GM23338 (cell line): ENCODE results near the gene TMEM200A. TPM values are rescaled to one million over a fixed set of nuclear protein-coding genes. Genes with fewer than 3 reads are reported as not detected.

Source experiments
- ATAC-seq: fragments of 200-7000 bp; cut with Tn5 transposase; 3 replicates; pipeline ENCODE4 v1.9.1; 2020
- DNase-seq: peaks from one replicate; pipeline ENCODE4 v3.0.0-alpha.2; 2015; ENCODE audit warnings: low spot score
- H2AFZ ChIP-seq: fragments of 200-600 bp; sonication (generic); 2 replicates; pipeline ENCODE4 v1.8.0; 2016; ENCODE audit warnings: antibody characterized with exemption, mild to moderate bottlenecking, moderate library complexity
- H3F3A ChIP-seq: fragments of 200-600 bp; sonication (generic); replicated peaks from 2 replicates; pipeline ENCODE4 v1.8.0; 2017; ENCODE audit warnings: antibody characterized with exemption, mixed run types, low read depth
- H3K27ac ChIP-seq: fragments of 200-600 bp; sonication (generic); 2 replicates; pipeline ENCODE4 v1.6.1; 2016; ENCODE audit warnings: low read depth
- H3K27me3 ChIP-seq: fragments of 200-600 bp; sonication (generic); 2 replicates; pipeline ENCODE4 v1.8.0; 2016; ENCODE audit warnings: mild to moderate bottlenecking, mixed run types, moderate library complexity; ENCODE audit not compliant: insufficient read depth
- H3K36me3 ChIP-seq: fragments of 200-600 bp; sonication (generic); 2 replicates; pipeline ENCODE4 v1.8.0; 2016; ENCODE audit warnings: mild to moderate bottlenecking; ENCODE audit not compliant: insufficient read depth
- H3K4me1 ChIP-seq: fragments of 200-600 bp; sonication (generic); 2 replicates; pipeline ENCODE4 v1.8.0; 2016; ENCODE audit warnings: mild to moderate bottlenecking, moderate library complexity; ENCODE audit not compliant: insufficient read depth
- H3K4me2 ChIP-seq: fragments of 200-600 bp; sonication (generic); 2 replicates; pipeline ENCODE4 v1.7.1; 2017; ENCODE audit warnings: mixed run types
- H3K4me3 ChIP-seq: fragments of 200-600 bp; sonication (generic); 2 replicates; pipeline ENCODE4 v1.6.1; 2016; ENCODE audit warnings: mixed run types
- H3K79me2 ChIP-seq: fragments of 200-600 bp; sonication (generic); replicated peaks from 2 replicates; pipeline ENCODE4 v1.8.0; 2017; ENCODE audit warnings: mild to moderate bottlenecking; ENCODE audit not compliant: insufficient read depth
- H3K9me2 ChIP-seq: fragments of 200-600 bp; sonication (generic); 2 replicates; pipeline ENCODE4 v1.8.0; 2017; ENCODE audit not compliant: insufficient read depth
- H4K20me1 ChIP-seq: fragments of 200-600 bp; sonication (generic); replicated peaks from 2 replicates; pipeline ENCODE4 v1.8.0; 2017; ENCODE audit warnings: mild to moderate bottlenecking; ENCODE audit not compliant: insufficient read depth
- H3K27ac Mint-ChIP-seq: 2 replicates; pipeline ENCODE4 v1.8.0; 2020; ENCODE audit warnings: inconsistent platforms, mild to moderate bottlenecking, moderate library complexity, mixed read lengths
- H3K27me3 Mint-ChIP-seq: 3 replicates; pipeline ENCODE4 v1.8.0; 2022; ENCODE audit warnings: low read depth, mild to moderate bottlenecking, moderate library complexity, mixed read lengths, inconsistent platforms; ENCODE audit not compliant: insufficient read depth, poor library complexity
- H3K36me3 Mint-ChIP-seq: 3 replicates; pipeline ENCODE4 v1.8.0; 2021; ENCODE audit warnings: low read depth, mild to moderate bottlenecking, inconsistent platforms, moderate library complexity, mixed read lengths
- H3K4me1 Mint-ChIP-seq: 3 replicates; pipeline ENCODE4 v1.8.0; 2020; ENCODE audit warnings: mild to moderate bottlenecking, inconsistent platforms, mixed read lengths
- H3K4me3 Mint-ChIP-seq: 3 replicates; pipeline ENCODE4 v1.8.0; 2021; ENCODE audit warnings: moderate library complexity, mild to moderate bottlenecking, inconsistent platforms, mixed read lengths
- H3K9me3 Mint-ChIP-seq: 3 replicates; pipeline ENCODE4 v1.8.0; 2020; ENCODE audit warnings: moderate library complexity, mild to moderate bottlenecking, inconsistent platforms, mixed read lengths
- CREB1 ChIP-seq: fragments of 250-450 bp; sonication (Bioruptor Pico); IDR thresholded peaks from 2 replicates; pipeline ENCODE4 v1.5.0; 2020; ENCODE audit warnings: low read depth, mild to moderate bottlenecking, moderate library complexity
- EZH2 ChIP-seq: fragments of 200-600 bp; sonication (generic); IDR thresholded peaks from one replicate; pipeline ENCODE4 v1.8.0; 2017; ENCODE audit warnings: antibody characterized with exemption, mild to moderate bottlenecking, low read depth; ENCODE audit not compliant: unreplicated experiment
- EZH2phosphoT487 ChIP-seq: fragments of 200-600 bp; sonication (generic); IDR thresholded peaks from one replicate; pipeline ENCODE4 v1.8.1; 2018; ENCODE audit warnings: antibody characterized with exemption; ENCODE audit not compliant: unreplicated experiment
- JUNB ChIP-seq: IDR thresholded peaks from one replicate; pipeline ENCODE4 v1.6.1; 2016; ENCODE audit warnings: antibody characterized with exemption; ENCODE audit not compliant: unreplicated experiment
- NANOG ChIP-seq: IDR thresholded peaks from 2 replicates; pipeline ENCODE4 v1.6.1; 2016; ENCODE audit warnings: antibody characterized with exemption, borderline replicate concordance
- POLR2AphosphoS5 ChIP-seq: IDR thresholded peaks from 2 replicates; pipeline ENCODE4 v1.6.1; 2016; ENCODE audit warnings: antibody characterized with exemption, low read depth
- STAT1 ChIP-seq: IDR thresholded peaks from one replicate; pipeline ENCODE4 v1.6.1; 2016; ENCODE audit warnings: antibody characterized with exemption; ENCODE audit not compliant: unreplicated experiment
- ZNF114 ChIP-seq: fragments of 250-450 bp; sonication (Bioruptor Pico); IDR thresholded peaks from 2 replicates; pipeline ENCODE4 v1.5.0; 2020; ENCODE audit warnings: mild to moderate bottlenecking, moderate library complexity
- polyA plus RNA-seq: library from polyadenylated mRNA; unstranded; fragments of >200 nt; fragmentation: Nextera tagmentation; extraction: Ambion mirVana; gene quantifications from 2 replicates; pipeline ENCODE4 v1.2.1, GENCODE V29; 2016
- total RNA-seq: library from RNA; depleted of rRNA; stranded (reverse); fragments of >200 nt; shearing (Covaris generic); gene quantifications from 2 replicates; pipeline ENCODE4 v1.2.3, GENCODE V29; 2014
- TF ChIP-seq, protein P1 (sequence below), 2 experiments: fragments of 200-600 bp in 1 of 2; sonication (generic) in 1 of 2; conservative IDR thresholded peaks; 2 replicates each; pipeline versions ENCODE4 v1.5.1 to v1.6.1; 2016 to 2017; ENCODE audit warnings: antibody characterized with exemption in 2 of 2, low read depth in 2 of 2, mild to moderate bottlenecking in 2 of 2, moderate library complexity in 1 of 2
- TF ChIP-seq, protein P2 (sequence below): IDR thresholded peaks from 2 replicates; pipeline ENCODE4 v1.6.1; 2016; ENCODE audit warnings: antibody characterized with exemption
- TF ChIP-seq, protein P3 (sequence below): IDR thresholded peaks from one replicate; pipeline ENCODE4 v1.6.1; 2018; ENCODE audit warnings: antibody characterized with exemption; ENCODE audit not compliant: unreplicated experiment

The TMEM200A gene
- total and polyA plus RNA-seq, 2 experiments from 2014 or later: 7.1 to 22.7 TPM

DNA sequence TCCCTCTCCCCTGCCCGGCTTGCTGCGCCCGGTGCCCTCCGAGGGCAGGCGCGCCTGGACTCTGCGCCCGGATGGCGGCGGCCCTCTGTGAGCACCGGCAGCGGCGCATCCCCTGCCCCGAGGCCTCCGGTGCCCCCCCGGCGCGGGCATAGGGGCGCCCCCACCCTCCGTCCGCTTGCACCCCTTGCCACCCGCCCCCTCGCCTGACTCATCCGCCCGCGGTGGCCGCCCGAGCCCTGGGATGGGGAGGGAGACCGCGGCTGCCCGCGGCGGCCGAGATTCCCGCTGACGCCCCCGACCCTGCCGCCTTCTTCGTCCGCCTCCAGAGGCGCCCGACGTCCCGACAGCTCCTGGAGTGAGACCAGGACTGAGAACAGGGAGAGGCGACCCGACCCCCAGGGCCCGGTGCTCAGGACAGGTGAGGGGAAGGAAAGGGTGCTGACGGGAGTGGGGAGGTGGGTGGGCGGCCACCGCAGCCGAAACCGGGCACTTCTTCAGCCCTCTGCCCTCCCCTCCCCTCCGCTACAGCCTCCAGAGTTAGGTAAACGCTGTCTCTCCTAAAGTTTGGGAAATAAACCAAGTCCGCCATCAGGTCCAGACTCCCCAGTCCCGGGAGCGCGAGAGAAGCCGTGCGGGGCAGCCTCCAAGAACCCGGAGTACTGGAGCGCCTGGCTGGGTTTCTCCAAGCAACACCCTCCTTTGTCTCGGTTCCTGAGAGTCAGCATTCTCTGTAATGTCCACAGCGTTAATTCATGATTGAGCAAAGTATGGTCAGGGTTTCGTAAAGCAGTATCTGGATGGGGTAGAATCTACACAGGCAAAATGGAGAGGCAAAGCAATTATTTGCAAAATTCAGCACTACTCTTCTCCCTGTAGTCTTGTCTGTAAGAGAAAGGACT is 539 bp downstream of the TMEM200A start:
- Mint-ChIP-seq H3K4me1 (peaks cover 35% of the 10 kb centered on the region), H3K9me3 (no peaks in the 10 kb centered on the region), H3K4me3 (peak overlapping the region; percentile 92), H3K27me3 (peaks cover 5% of the 10 kb centered on the region), H3K36me3 (peaks cover 5% of the 10 kb centered on the region; the same call in 2 of the 3 replicates), H3K27ac (peak overlapping the region; percentile 86)
- no peak overlapping the region for H3K27ac ChIP-seq
- ATAC-seq: peak; percentile 69
- H3K36me3 ChIP-seq: no peaks in the 10 kb centered on the region
- H3F3A ChIP-seq: no peaks in the 10 kb centered on the region
- H3K27me3 ChIP-seq: no peaks in the 10 kb centered on the region
- H4K20me1 ChIP-seq: no peaks in the 10 kb centered on the region
- peak overlapping the region; percentile 89 for H3K4me3 ChIP-seq
- no peaks in the 10 kb centered on the region for H3K9me2 ChIP-seq
- peak overlapping the region; percentile 95 for H2AFZ ChIP-seq
- TF ChIP-seq, protein P1, sequence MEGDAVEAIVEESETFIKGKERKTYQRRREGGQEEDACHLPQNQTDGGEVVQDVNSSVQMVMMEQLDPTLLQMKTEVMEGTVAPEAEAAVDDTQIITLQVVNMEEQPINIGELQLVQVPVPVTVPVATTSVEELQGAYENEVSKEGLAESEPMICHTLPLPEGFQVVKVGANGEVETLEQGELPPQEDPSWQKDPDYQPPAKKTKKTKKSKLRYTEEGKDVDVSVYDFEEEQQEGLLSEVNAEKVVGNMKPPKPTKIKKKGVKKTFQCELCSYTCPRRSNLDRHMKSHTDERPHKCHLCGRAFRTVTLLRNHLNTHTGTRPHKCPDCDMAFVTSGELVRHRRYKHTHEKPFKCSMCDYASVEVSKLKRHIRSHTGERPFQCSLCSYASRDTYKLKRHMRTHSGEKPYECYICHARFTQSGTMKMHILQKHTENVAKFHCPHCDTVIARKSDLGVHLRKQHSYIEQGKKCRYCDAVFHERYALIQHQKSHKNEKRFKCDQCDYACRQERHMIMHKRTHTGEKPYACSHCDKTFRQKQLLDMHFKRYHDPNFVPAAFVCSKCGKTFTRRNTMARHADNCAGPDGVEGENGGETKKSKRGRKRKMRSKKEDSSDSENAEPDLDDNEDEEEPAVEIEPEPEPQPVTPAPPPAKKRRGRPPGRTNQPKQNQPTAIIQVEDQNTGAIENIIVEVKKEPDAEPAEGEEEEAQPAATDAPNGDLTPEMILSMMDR (conservative IDR thresholded peaks at IDR 0.05; ENCODE audit: low read depth in 2 of 2): peak; percentile 25; a peak in 2 of 4 replicates
- TF ChIP-seq STAT1 (no peak), NANOG (no peak), POLR2AphosphoS5 (0 out of 2 replicates have a peak, but pooled peaks have one; percentile 32)
- peaks cover 42% of the 10 kb centered on the region for H3K4me1 ChIP-seq
- peak overlapping the region; percentile 91 for H3K4me2 ChIP-seq
- peak; percentile 76 for DNase-seq
- peaks cover 43% of the 10 kb centered on the region for H3K79me2 ChIP-seq

DNA sequence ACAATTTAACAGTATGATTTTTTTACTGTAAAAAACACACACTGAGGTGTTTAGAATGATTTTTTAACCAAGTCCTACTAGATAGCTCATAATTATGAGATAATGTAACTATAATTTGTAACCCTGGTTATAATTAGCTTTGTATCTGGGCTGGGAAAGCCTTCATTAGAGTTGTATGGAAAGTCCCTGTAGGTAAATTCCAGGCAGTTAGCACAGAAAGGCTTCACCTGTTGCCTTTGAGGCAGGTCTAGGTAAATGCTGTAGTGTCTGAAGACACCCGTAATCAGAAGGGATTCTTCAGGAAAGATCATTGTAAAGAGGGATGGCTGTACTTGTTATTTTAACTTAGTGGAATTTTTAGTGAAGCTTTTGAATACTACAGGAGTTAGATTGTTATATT is 1.9 kb downstream of the TMEM200A start:
- H3K27me3 Mint-ChIP-seq: peaks cover 5% of the 10 kb centered on the region
- H3K27ac ChIP-seq: no peak overlapping the region
- peak overlapping the region; percentile 89 for H3K4me3 ChIP-seq
- H3K9me2 ChIP-seq: no peaks in the 10 kb centered on the region
- DNase-seq (no peak), ATAC-seq (no peak)
- no peaks in the 10 kb centered on the region for H3K27me3 ChIP-seq
- H3K36me3 Mint-ChIP-seq: no peaks in the 10 kb centered on the region; the same call in 2 of the 3 replicates
- H3K4me2 ChIP-seq: peak overlapping the region; percentile 91
- H3F3A ChIP-seq: no peaks in the 10 kb centered on the region
- peaks cover 49% of the 10 kb centered on the region for H3K4me1 ChIP-seq
- H3K79me2 ChIP-seq: peaks cover 45% of the 10 kb centered on the region
- peaks cover 49% of the 10 kb centered on the region for H3K4me1 Mint-ChIP-seq
- no peaks in the 10 kb centered on the region for H3K36me3 ChIP-seq
- no peak overlapping the region for H3K27ac Mint-ChIP-seq
- H3K9me3 Mint-ChIP-seq: no peaks in the 10 kb centered on the region
- H2AFZ ChIP-seq: no peak overlapping the region
- peak overlapping the region; percentile 92 for H3K4me3 Mint-ChIP-seq
- no peaks in the 10 kb centered on the region for H4K20me1 ChIP-seq
- TF ChIP-seq CREB1 (no peak), POLR2AphosphoS5 (no peak), STAT1 (no peak), EZH2 (no peak), ZNF114 (CRISPR knock-in tag) (no peak), EZH2phosphoT487 (no peak), JUNB (no peak)
- TF ChIP-seq, protein P2, sequence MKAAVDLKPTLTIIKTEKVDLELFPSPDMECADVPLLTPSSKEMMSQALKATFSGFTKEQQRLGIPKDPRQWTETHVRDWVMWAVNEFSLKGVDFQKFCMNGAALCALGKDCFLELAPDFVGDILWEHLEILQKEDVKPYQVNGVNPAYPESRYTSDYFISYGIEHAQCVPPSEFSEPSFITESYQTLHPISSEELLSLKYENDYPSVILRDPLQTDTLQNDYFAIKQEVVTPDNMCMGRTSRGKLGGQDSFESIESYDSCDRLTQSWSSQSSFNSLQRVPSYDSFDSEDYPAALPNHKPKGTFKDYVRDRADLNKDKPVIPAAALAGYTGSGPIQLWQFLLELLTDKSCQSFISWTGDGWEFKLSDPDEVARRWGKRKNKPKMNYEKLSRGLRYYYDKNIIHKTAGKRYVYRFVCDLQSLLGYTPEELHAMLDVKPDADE: no peak
- TF ChIP-seq, protein P3, sequence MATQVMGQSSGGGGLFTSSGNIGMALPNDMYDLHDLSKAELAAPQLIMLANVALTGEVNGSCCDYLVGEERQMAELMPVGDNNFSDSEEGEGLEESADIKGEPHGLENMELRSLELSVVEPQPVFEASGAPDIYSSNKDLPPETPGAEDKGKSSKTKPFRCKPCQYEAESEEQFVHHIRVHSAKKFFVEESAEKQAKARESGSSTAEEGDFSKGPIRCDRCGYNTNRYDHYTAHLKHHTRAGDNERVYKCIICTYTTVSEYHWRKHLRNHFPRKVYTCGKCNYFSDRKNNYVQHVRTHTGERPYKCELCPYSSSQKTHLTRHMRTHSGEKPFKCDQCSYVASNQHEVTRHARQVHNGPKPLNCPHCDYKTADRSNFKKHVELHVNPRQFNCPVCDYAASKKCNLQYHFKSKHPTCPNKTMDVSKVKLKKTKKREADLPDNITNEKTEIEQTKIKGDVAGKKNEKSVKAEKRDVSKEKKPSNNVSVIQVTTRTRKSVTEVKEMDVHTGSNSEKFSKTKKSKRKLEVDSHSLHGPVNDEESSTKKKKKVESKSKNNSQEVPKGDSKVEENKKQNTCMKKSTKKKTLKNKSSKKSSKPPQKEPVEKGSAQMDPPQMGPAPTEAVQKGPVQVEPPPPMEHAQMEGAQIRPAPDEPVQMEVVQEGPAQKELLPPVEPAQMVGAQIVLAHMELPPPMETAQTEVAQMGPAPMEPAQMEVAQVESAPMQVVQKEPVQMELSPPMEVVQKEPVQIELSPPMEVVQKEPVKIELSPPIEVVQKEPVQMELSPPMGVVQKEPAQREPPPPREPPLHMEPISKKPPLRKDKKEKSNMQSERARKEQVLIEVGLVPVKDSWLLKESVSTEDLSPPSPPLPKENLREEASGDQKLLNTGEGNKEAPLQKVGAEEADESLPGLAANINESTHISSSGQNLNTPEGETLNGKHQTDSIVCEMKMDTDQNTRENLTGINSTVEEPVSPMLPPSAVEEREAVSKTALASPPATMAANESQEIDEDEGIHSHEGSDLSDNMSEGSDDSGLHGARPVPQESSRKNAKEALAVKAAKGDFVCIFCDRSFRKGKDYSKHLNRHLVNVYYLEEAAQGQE: no peak
